Mammary epithelial cell (primary cell): ENCODE results near the gene LINGO4.

Source experiments
- CTCF ChIP-seq, 2 donors: IDR thresholded peaks in 1 of 2; conservative IDR thresholded peaks in 1 of 2; 2 replicates each; pipeline ENCODE4 v1.5.1; 2011 to 2012; ENCODE audit warnings: inconsistent platforms in 2 of 2, low read length in 2 of 2, mild to moderate bottlenecking in 2 of 2, control low read depth in 1 of 2, low read depth in 1 of 2; ENCODE audit not compliant: insufficient read depth in 1 of 2; ENCODE audit errors: extremely low read depth in 1 of 2
- EZH2 ChIP-seq: IDR thresholded peaks from 2 replicates; pipeline ENCODE4 v1.6.1; 2012; ENCODE audit warnings: low read length, inconsistent platforms, borderline replicate concordance

GRCh38 chr1:151853411-151853943, 48.3 kb upstream of the LINGO4 start, which contains the start of gene THEM5:
- TF ChIP-seq CTCF (conservative IDR thresholded peaks at IDR 0.05 in 1 of 2, IDR thresholded peaks at IDR 0.05 in 1 of 2; ENCODE audit: extremely low read depth in 1 of 2, insufficient read depth in 1 of 2, low read depth in 1 of 2, low read length in 2 of 2) = no peak
- TF ChIP-seq EZH2 = no peak
